ENCODE results near the gene TGFA.
"Not testable (repeated sequence)": the region's sequence is repeated elsewhere in the genome, so short reads cannot be mapped to it uniquely, and the experiment has no call there.

- not testable (repeated sequence) for TF ChIP-seq EZH2, CTCF, EZH2phosphoT487 (IDR thresholded peaks at IDR 0.05)
Observed at GRCh38 chr2:70466647-70467046, 87.0 kb downstream of the TGFA start.
